Fibroblast of mammary gland (primary cell): ENCODE measurements around the gene PSAT1.

Source experiments
- DNase-seq: peaks from one replicate; pipeline ENCODE4 v3.0.0-alpha.2; 2010; ENCODE audit warnings: low read depth
- H3K4me3 ChIP-seq: 2 replicates; pipeline ENCODE4 v1.5.1; 2011; ENCODE audit warnings: low read depth, mild to moderate bottlenecking, low read length, moderate library complexity; ENCODE audit not compliant: control insufficient read depth
- CTCF ChIP-seq: conservative IDR thresholded peaks from 2 replicates; pipeline ENCODE4 v1.5.1; 2011; ENCODE audit warnings: low read depth, low read length, inconsistent platforms; ENCODE audit not compliant: control insufficient read depth, insufficient read depth

PSAT1 gene

GRCh38 chr9:78296893-78297671 is at the start of gene PSAT1:
TSS of gene PSAT1 (plus strand) at chr9:78297125. CDS start at chr9:78297211, 86 bp downstream.
- peak within 1 kb of the TSS; percentile 84 for H3K4me3 ChIP-seq
- peak; percentile 96 for DNase-seq
- no peak for TF ChIP-seq CTCF

- no peak for DNase-seq
- TF ChIP-seq CTCF = no peak
- no peak overlapping the region for H3K4me3 ChIP-seq
These were observed 48.3 kb upstream of the PSAT1 start for GRCh38 chr9:78248635-78249034.

GRCh38 chr9:78249542-78249941 is 47.4 kb upstream of the PSAT1 start:
- no peak overlapping the region for H3K4me3 ChIP-seq
- no peak for DNase-seq
- TF ChIP-seq CTCF = no peak

- DNase-seq = no peak
- TF ChIP-seq CTCF = no peak
- H3K4me3 ChIP-seq = no peak overlapping the region
These were observed 44.3 kb upstream of the PSAT1 start for GRCh38 chr9:78252616-78253015.

GRCh38 chr9:78253285-78253684 is 43.6 kb upstream of the PSAT1 start:
- no peak overlapping the region for H3K4me3 ChIP-seq

GRCh38 chr9:78261403-78262001 is 35.4 kb upstream of the PSAT1 start:
- DNase-seq = peak; percentile 58
- peak; percentile 60 for TF ChIP-seq CTCF
- no peak overlapping the region for H3K4me3 ChIP-seq

More at GRCh38 chr9:78253285-78253684, 43.6 kb upstream of the PSAT1 start:
- DNase-seq = no peak
- TF ChIP-seq CTCF = no peak
